GM12878 (cell line): ENCODE measurements around the gene RGS19. TPM values are rescaled to one million over a fixed set of nuclear protein-coding genes. Genes with fewer than 3 reads are reported as not detected.

Experiments used
- ATAC-seq: fragments of 200-7000 bp; cut with Tn5 transposase; 3 replicates; pipeline ENCODE4 v1.9.1; 2020; ENCODE audit warnings: mild to moderate bottlenecking, moderate library complexity
- BruUV-seq: library from RNA; stranded (reverse); fragments of 400-500 nt; replicated peaks from 2 replicates; lab custom pipeline; 2021; lab: Mats Ljungman, UMichigan
- CTCF ChIA-PET: fragments of 300-600 bp; sonication (Branson Sonifier 250); formaldehyde crosslinking; extraction: SDS; loops from one replicate; lab custom pipeline; 2021; ENCODE audit warnings: inconsistent platforms; lab: Yijun Ruan, JAX
- POLR2A ChIA-PET: fragments of 350-600 bp; formaldehyde crosslinking; extraction: SDS; loops from one replicate; lab custom pipeline; 2021; ENCODE audit warnings: inconsistent platforms; lab: Charles Lee
- RAD21 ChIA-PET: fragments of 300-600 bp; sonication (Branson Sonifier 250); formaldehyde crosslinking; loops from one replicate; lab custom pipeline; 2023; ENCODE audit warnings: antibody characterized with exemption; ENCODE audit not compliant: unreplicated experiment; lab: Charles Lee
- SMC1A ChIA-PET: fragments of 300-600 bp; sonication (Branson Sonifier 250); formaldehyde crosslinking; loops from one replicate; lab custom pipeline; 2023; ENCODE audit not compliant: unreplicated experiment, uncharacterized antibody; lab: Charles Lee
- DNase-seq: peaks from one replicate; pipeline ENCODE4 v3.0.0-alpha.2; 2011; ENCODE audit warnings: low read depth, low spot score
- FAIRE-seq: peaks from 3 replicates; lab custom pipeline; 2011; peaks lifted over from hg19 to GRCh38; lab: Jason Lieb, UNC
- H2AFZ ChIP-seq: 2 replicates; pipeline ENCODE4 v1.6.0; 2011; ENCODE audit warnings: low read depth, low read length, control low read depth; ENCODE audit not compliant: control insufficient read depth
- H3K27ac ChIP-seq: 2 replicates; pipeline ENCODE4 v1.5.1; 2011; ENCODE audit warnings: control low read depth; ENCODE audit not compliant: control insufficient read depth, insufficient read depth
- H3K27me3 ChIP-seq, 2 experiments: replicated peaks in 1 of 2; 2 replicates each; pipeline versions ENCODE4 v1.6.0 to v1.6.1; 2011; ENCODE audit warnings: low read length in 1 of 2; ENCODE audit not compliant: control insufficient read depth in 2 of 2, insufficient read depth in 2 of 2
- H3K36me3 ChIP-seq, 2 experiments: 2 replicates each; pipeline ENCODE4 v1.5.1; 2011; ENCODE audit warnings: low read length in 1 of 2; ENCODE audit not compliant: control insufficient read depth in 2 of 2, insufficient read depth in 2 of 2
- H3K4me1 ChIP-seq: 2 replicates; pipeline ENCODE4 v1.6.1; 2011; ENCODE audit warnings: mild to moderate bottlenecking, low read length, moderate library complexity, mixed read lengths; ENCODE audit not compliant: control insufficient read depth, insufficient read depth
- H3K4me2 ChIP-seq: 2 replicates; pipeline ENCODE4 v1.6.0; 2011; ENCODE audit warnings: control low read depth; ENCODE audit not compliant: control insufficient read depth, insufficient read depth
- H3K4me3 ChIP-seq: fragments of 200-600 bp; sonication (generic); 2 replicates; pipeline ENCODE4 v1.5.1; 2016
- H3K79me2 ChIP-seq: 2 replicates; pipeline ENCODE4 v1.6.0; 2011; ENCODE audit warnings: low read length; ENCODE audit not compliant: control insufficient read depth, insufficient read depth
- H3K9ac ChIP-seq: 2 replicates; pipeline ENCODE4 v1.8.0; 2011; ENCODE audit warnings: low read length, control low read depth, mixed read lengths; ENCODE audit not compliant: control insufficient read depth, insufficient read depth
- H3K9me3 ChIP-seq: replicated peaks from 3 replicates; pipeline ENCODE4 v1.5.1; 2011; ENCODE audit warnings: mild to moderate bottlenecking, low read length; ENCODE audit not compliant: control insufficient read depth, insufficient read depth
- H4K20me1 ChIP-seq: 2 replicates; pipeline ENCODE4 v1.6.0; 2011; ENCODE audit not compliant: control insufficient read depth, insufficient read depth
- ATF7 ChIP-seq: fragments of 450-650 bp; IDR thresholded peaks from 2 replicates; pipeline ENCODE4 v1.6.1; 2016; ENCODE audit warnings: low read depth, mild to moderate bottlenecking
- FOS ChIP-seq: IDR thresholded peaks from 3 replicates; pipeline ENCODE4 v1.6.1; 2011; ENCODE audit warnings: borderline replicate concordance; ENCODE audit not compliant: insufficient read length; ENCODE audit errors: extremely low read depth
- SUZ12 ChIP-seq: fragments of 200-600 bp; sonication (generic); IDR thresholded peaks from one replicate; pipeline ENCODE4 v1.6.1; 2018; ENCODE audit warnings: antibody characterized with exemption, mild to moderate bottlenecking; ENCODE audit not compliant: unreplicated experiment
- TARDBP ChIP-seq: IDR thresholded peaks from 2 replicates; pipeline ENCODE4 v1.6.1; 2016; ENCODE audit warnings: borderline replicate concordance
- ZZZ3 ChIP-seq: IDR thresholded peaks from 2 replicates; pipeline ENCODE4 v1.6.1; 2011; ENCODE audit warnings: low read depth; ENCODE audit not compliant: control insufficient read depth, insufficient read length
- WGBS: methylation state at CpG from one replicate; pipeline ENCODE4 v1.1.6; 2016; ENCODE audit warnings: low lambda C conversion rate; ENCODE audit not compliant: insufficient replicate concordance, insufficient coverage; ENCODE audit errors: missing lambda C conversion rate; 5-methylcytosine and 5-hydroxymethylcytosine counted together
- in situ Hi-C: fragments of 300-500 bp; cut with MboI; formaldehyde crosslinking; loops from 9 replicates; pipeline ENCODE4 v1.14.3; 2018; ENCODE audit warnings: mixed read lengths
- intact Hi-C: fragments of 100-400 bp; cut with micrococcal nuclease; formaldehyde crosslinking; loops from one replicate; pipeline ENCODE4 v1.14.2; 2022; ENCODE audit not compliant: unreplicated experiment
- polyA plus RNA-seq, 11 experiments: library from polyadenylated mRNA; depleted of rRNA in 4 of 11; unstranded in 6 of 11; stranded (reverse) in 5 of 11; fragments of >200 nt; fragmentation: Nextera tagmentation in 4 of 11; fragmentation: Illumina TruSeq in 1 of 11; extraction: Ambion mirVana in 4 of 11; extraction: Trizol in 1 of 11; gene quantifications; 1 replicate in 1 of 11; 2 replicates in 10 of 11; pipeline versions ENCODE4 v1.2.1 to v1.2.3, GENCODE V29; 2011 to 2016; ENCODE audit warnings: inconsistent platforms in 2 of 11, missing spikeins in 2 of 11, low read depth in 1 of 11
- total RNA-seq, 4 experiments: library from RNA; depleted of rRNA in 3 of 4; stranded (reverse); fragments of >200 nt in 3 of 4; fragmentation: Illumina TruSeq in 1 of 4; extraction: Trizol in 1 of 4; gene quantifications; 2 replicates each; pipeline versions ENCODE4 v1.2.1 to v1.2.3, GENCODE V29; 2013 to 2021
- TF ChIP-seq, protein P1 (sequence below): fragments of 450-650 bp; IDR thresholded peaks from 2 replicates; pipeline ENCODE4 v1.6.1; 2017; ENCODE audit warnings: mild to moderate bottlenecking, moderate library complexity

RGS19 gene
- total and polyA plus RNA-seq, 10 of the 15 experiments (the other 5 are each of a cell fraction or from before 2014, with no cell fraction given), result 0.82 to 62.4 (median 39.8) TPM

DNA sequence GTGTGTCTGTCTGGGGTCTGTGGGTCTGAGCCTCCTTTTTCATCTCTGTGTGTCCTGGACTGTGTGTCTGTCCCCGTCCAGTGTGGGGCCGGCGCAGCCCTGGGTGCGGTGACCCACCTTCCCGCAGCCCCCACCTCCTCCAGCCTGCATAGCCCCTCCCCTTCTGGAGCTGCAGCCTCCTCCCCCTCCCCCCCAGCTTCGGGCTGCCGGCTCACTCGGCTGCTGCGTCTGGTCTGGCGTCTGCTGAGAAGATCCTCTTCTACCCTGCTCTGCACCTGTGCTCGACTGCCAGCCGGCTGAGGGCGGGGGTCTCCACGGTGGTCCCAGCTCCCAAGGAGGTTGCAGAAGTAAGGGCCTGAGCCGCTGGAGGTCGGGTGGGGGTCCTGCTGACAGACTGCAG is 12.5 kb upstream of the RGS19 start (continued):
- TF ChIP-seq, protein P1, sequence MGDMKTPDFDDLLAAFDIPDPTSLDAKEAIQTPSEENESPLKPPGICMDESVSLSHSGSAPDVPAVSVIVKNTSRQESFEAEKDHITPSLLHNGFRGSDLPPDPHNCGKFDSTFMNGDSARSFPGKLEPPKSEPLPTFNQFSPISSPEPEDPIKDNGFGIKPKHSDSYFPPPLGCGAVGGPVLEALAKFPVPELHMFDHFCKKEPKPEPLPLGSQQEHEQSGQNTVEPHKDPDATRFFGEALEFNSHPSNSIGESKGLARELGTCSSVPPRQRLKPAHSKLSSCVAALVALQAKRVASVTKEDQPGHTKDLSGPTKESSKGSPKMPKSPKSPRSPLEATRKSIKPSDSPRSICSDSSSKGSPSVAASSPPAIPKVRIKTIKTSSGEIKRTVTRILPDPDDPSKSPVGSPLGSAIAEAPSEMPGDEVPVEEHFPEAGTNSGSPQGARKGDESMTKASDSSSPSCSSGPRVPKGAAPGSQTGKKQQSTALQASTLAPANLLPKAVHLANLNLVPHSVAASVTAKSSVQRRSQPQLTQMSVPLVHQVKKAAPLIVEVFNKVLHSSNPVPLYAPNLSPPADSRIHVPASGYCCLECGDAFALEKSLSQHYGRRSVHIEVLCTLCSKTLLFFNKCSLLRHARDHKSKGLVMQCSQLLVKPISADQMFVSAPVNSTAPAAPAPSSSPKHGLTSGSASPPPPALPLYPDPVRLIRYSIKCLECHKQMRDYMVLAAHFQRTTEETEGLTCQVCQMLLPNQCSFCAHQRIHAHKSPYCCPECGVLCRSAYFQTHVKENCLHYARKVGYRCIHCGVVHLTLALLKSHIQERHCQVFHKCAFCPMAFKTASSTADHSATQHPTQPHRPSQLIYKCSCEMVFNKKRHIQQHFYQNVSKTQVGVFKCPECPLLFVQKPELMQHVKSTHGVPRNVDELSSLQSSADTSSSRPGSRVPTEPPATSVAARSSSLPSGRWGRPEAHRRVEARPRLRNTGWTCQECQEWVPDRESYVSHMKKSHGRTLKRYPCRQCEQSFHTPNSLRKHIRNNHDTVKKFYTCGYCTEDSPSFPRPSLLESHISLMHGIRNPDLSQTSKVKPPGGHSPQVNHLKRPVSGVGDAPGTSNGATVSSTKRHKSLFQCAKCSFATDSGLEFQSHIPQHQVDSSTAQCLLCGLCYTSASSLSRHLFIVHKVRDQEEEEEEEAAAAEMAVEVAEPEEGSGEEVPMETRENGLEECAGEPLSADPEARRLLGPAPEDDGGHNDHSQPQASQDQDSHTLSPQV, result no peak
- TF ChIP-seq FOS, result no peak
- TF ChIP-seq SUZ12, result no peak

DNA sequence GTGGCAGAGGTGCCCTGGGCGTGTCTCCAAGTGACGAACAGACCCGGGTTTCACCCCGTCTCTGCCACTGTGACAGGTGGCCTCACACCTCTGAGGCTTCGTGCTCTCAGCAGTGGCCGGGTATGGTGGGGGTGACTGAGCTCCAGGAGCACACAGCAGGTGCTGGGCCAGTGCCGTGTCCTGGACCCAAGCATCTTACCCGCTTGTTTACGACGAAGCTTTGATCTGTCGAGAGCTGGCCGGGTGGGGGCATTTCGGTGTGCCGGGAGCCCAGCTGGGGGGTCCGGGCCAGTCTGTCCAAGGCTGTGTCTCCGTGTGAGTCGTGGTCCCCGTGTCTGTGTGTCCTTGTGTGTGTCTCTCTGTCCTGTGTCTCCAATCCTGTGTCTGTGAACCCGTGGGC is 12.0 kb upstream of the RGS19 start:
- POLR2A ChIA-PET, result interaction anchor here (0.5 kb wide), 1 partner anchor 32 kb away, joined by 3 read pairs; no protein-coding TSS in a partner anchor
- intact Hi-C loops, result no loop called here

More for the DNA sequence above, 12.0 kb upstream of the RGS19 start:
- Histone ChIP-seq H3K79me2 (no peaks in the 10 kb centered on the region), H3K27me3 (no peaks in the 10 kb centered on the region), H3K36me3 (no peaks in the 10 kb centered on the region), H3K9ac (no peak overlapping the region), H4K20me1 (no peaks in the 10 kb centered on the region), H2AFZ (no peak overlapping the region), H3K4me3 (no peak overlapping the region), H3K27ac (no peak overlapping the region)
- DNase-seq, result no peak
- in situ Hi-C loops, result no loop called here
- SMC1A ChIA-PET, result no interaction called here
- RAD21 ChIA-PET, result no interaction called here
- ATAC-seq, result no peak; the same call in 2 of the 3 replicates
- no peak for FAIRE-seq
- CTCF ChIA-PET, result no interaction called here
- TF ChIP-seq ZZZ3 (no peak), TARDBP (no peak), ATF7 (no peak)
- TF ChIP-seq, all 136 proteins: peak for 0
- 71% methylated on average over 17 of the region's 19 CpGs for WGBS
- no peak overlapping the region for H3K4me2 ChIP-seq
- peaks cover 7% of the 10 kb centered on the region; the same call in 1 of the 3 replicates for H3K9me3 ChIP-seq
- BruUV-seq, result no TSS peak
- peaks cover 7% of the 10 kb centered on the region for H3K4me1 ChIP-seq
